Measurements from ENCODE around the gene CRTAP. TPM values are rescaled to one million over a fixed set of nuclear protein-coding genes. Genes with fewer than 3 reads are reported as not detected.
"Not testable (repeated sequence)": the region's sequence is repeated elsewhere in the genome, so short reads cannot be mapped to it uniquely, and the experiment has no call there.

Gene CRTAP
- total RNA-seq, 1 donor from 2014 or later, result 171 TPM

GRCh38 chr3:33173103-33173502, 59.3 kb downstream of the CRTAP start:
- no peak for DNase-seq (ENCODE audit: extremely low read depth, low read depth, low spot score)

GRCh38 chr3:33173672-33174071, 59.9 kb downstream of the CRTAP start:
- no peak for DNase-seq (ENCODE audit: extremely low read depth, low read depth, low spot score)

GRCh38 chr3:33174095-33174494, 60.3 kb downstream of the CRTAP start:
- DNase-seq (ENCODE audit: extremely low read depth, low read depth, low spot score), result no peak

- DNase-seq (ENCODE audit: extremely low read depth, low read depth, low spot score), result no peak
Observed at GRCh38 chr3:33174711-33175414, 61.0 kb downstream of the CRTAP start.

GRCh38 chr3:33179132-33179531, 65.3 kb downstream of the CRTAP start:
- DNase-seq (ENCODE audit: extremely low read depth, low read depth, low spot score), result no peak

GRCh38 chr3:33181229-33181628, 67.4 kb downstream of the CRTAP start:
- no peak for DNase-seq (ENCODE audit: extremely low read depth, low read depth, low spot score)

- not testable (repeated sequence) for DNase-seq (ENCODE audit: extremely low read depth, low read depth, low spot score)
Observed at GRCh38 chr3:33181641-33182040, 67.8 kb downstream of the CRTAP start.

- no peak for DNase-seq (ENCODE audit: extremely low read depth, low read depth, low spot score)
Observed at GRCh38 chr3:33184863-33185262, 71.0 kb downstream of the CRTAP start.

- peak; percentile 93 for DNase-seq (ENCODE audit: extremely low read depth, low read depth, low spot score)
Observed at GRCh38 chr3:33186524-33187367, 72.9 kb downstream of the CRTAP start.

- no peak for DNase-seq (ENCODE audit: extremely low read depth, low read depth, low spot score)
Observed at GRCh38 chr3:33187368-33187634, 73.5 kb downstream of the CRTAP start.

GRCh38 chr3:33194303-33194702, 80.5 kb downstream of the CRTAP start:
- no peak for DNase-seq (ENCODE audit: extremely low read depth, low read depth, low spot score)

- no peak for DNase-seq (ENCODE audit: extremely low read depth, low read depth, low spot score)
Observed at GRCh38 chr3:33196538-33196937, 82.7 kb downstream of the CRTAP start.

Other genes starting within 250 kb of the CRTAP start
- 0.64 and 0.78 TPM in 2 replicates for gene CCR4, start 162.4 kb upstream of the CRTAP start, total RNA-seq
- 115 and 131 TPM in 2 replicates for gene GLB1, start 16.9 kb upstream of the CRTAP start, total RNA-seq
- 9.4 and 11.7 TPM in 2 replicates for gene TMPPE, start 16.9 kb upstream of the CRTAP start, total RNA-seq
- 2.5 and 15.8 TPM in 2 replicates for gene SUSD5, start 104.8 kb downstream of the CRTAP start, total RNA-seq
- 20.2 and 31.0 TPM in 2 replicates for gene FBXL2, start 163.4 kb downstream of the CRTAP start, total RNA-seq